Uterus (tissue), 2 donors: ENCODE data around the gene ZNF644.

Source experiments
- POLR2A ChIP-seq, 2 donors: fragments of 450-650 bp; IDR thresholded peaks; one replicate each; pipeline ENCODE4 v1.6.1; 2016; ENCODE audit warnings: antibody characterized with exemption in 2 of 2, mild to moderate bottlenecking in 1 of 2, moderate library complexity in 1 of 2
- TF ChIP-seq, protein P1 (sequence below), 4 experiments: fragments of 200-600 bp in 2 of 4; fragments of 450-650 bp in 2 of 4; sonication (generic) in 2 of 4; IDR thresholded peaks; one replicate each; pipeline ENCODE4 v1.5.1; 2016 to 2019; ENCODE audit warnings: antibody characterized with exemption in 4 of 4, mild to moderate bottlenecking in 2 of 4, moderate library complexity in 1 of 4

DNA sequence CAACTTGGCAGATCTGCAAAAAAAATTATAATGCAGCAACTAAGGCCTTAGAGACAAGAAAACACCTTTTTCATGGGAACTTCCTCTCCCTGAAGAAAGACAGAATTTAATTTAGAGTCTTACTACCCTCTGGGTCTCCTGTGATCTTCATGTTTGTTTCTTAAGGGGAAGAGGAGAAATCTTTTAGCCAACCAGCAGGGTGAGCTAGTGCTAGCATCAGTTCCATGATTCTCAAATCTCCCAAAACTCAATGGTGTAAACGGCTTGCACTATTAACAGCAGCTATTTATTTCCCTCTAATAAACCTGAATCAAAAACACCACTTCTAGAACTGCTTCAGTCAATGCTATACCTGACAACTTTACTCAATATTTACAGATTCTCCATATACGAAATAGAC lies 3.8 kb downstream of the ZNF644 start:
- TF ChIP-seq, protein P1, sequence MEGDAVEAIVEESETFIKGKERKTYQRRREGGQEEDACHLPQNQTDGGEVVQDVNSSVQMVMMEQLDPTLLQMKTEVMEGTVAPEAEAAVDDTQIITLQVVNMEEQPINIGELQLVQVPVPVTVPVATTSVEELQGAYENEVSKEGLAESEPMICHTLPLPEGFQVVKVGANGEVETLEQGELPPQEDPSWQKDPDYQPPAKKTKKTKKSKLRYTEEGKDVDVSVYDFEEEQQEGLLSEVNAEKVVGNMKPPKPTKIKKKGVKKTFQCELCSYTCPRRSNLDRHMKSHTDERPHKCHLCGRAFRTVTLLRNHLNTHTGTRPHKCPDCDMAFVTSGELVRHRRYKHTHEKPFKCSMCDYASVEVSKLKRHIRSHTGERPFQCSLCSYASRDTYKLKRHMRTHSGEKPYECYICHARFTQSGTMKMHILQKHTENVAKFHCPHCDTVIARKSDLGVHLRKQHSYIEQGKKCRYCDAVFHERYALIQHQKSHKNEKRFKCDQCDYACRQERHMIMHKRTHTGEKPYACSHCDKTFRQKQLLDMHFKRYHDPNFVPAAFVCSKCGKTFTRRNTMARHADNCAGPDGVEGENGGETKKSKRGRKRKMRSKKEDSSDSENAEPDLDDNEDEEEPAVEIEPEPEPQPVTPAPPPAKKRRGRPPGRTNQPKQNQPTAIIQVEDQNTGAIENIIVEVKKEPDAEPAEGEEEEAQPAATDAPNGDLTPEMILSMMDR (IDR thresholded peaks at IDR 0.05), result peak in 2 of 4 experiments; percentile 26
- no peak for TF ChIP-seq POLR2A (IDR thresholded peaks at IDR 0.05)
